Activated CD4-positive, CD25-positive, alpha-beta regulatory T cell (primary cell): ENCODE results near the gene CCNT1.
"Not testable (repeated sequence)": the region's sequence is repeated elsewhere in the genome, so short reads cannot be mapped to it uniquely, and the experiment has no call there.

Source experiments
- DNase-seq, 4 experiments: peaks; one replicate each; lab custom pipeline; 2025; lab: John Stamatoyannopoulos, UW

Gene CCNT1

DNA sequence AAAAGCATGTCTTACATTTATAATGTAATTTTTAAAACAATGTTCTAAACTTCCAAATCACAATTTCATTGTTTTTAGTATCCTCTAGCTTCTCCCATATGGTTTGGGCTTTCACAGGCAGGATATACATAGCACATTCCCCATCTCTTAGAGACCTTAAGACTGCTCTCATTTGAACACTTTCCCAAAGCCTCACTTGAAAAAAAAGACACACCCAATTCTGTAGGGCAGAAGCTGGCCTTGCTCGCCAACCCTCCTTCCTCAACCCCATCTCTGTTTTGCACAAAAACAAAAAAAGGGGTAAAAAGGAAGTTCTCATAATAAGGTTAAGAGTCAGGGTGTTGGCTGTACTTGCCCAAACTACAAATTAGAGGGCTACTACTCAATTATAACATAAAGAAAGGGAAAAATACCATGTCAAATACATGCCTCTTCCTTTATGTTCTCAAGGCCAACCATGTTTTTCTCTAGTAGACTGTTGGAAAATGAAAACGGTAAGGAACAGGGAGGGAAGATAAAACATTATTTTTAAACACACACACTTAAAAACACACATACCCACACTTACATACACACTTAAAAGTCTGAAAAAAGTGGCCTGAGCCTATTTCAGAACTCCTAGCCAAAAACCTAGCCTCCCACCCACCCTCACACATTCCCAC is 24.6 kb downstream of the CCNT1 start:
- DNase-seq = no peak

DNA sequence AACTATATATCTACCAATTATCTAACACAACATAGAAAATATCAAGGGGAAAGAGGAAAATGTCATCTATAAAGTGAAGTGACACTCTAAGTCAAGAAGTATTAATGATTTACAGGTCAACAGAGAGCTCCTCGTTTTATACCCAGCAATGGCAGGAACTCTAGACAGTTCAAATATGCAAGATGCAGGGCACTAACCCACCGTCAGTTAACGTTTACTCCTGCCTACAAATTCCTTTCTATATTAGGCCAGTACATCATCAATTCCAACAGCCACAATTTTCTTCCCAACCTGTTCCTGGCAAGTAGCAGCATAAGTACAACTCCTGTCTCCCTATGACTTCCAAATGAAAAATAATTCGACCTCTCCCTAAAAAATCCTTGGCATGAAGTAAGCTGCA is 25.5 kb downstream of the CCNT1 start:
- DNase-seq = no peak

DNA sequence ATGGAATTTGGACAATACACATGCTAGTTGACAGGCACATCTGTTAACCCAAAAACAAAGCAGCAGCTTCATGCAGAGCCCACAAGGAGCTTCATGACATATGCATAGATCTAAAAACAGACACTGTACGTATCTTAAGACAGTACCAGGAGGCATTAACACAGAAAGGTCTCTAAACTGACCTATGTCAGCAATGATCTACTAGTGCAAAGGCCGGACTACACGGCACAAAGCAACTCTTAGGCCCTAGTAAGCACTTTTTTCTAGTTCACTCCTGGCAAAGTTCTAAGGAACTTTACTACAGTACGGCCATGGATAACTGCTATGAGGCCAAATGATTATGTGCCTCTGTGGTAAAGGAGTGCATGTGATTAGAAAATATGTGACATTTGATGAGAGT is 26.1 kb downstream of the CCNT1 start:
- no peak for DNase-seq

DNA sequence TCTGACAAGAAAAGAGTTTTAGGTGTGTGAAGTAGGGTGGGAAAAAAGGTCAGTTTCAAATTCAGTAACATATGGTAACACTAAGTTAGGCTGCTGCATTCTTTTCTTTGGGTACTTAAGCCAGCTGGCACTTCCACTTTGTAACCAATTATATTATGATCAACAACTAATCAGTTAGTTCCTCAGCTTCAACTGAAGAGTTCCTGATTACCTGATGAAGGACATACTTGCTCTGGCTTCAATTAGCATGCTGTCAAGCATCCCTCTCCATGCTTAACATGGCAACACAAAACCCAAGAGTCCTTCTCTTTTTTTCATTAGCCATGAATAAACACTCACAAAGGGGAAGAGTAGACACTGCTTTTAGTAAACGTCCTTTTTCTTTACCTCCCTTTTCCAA is 27.7 kb downstream of the CCNT1 start:
- DNase-seq = no peak

DNA sequence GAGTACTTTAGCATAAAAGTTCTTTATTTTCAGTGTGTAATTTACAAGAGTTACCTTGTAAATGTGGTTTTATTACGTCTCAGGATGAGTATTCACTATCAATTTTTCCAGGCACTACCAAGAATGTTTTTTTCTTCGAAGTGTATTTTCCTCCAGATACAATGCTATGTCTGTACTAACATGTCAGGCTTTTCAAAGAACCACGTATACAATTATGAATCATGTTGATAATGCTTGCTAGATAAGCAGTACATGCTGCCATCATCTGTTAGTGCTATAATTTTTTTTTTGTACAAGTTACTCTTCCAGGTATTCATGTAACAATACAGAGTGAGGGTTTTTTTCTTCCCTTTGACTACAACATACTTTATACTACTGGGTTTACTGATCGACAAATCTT is 28.9 kb downstream of the CCNT1 start:
- DNase-seq = no peak

DNA sequence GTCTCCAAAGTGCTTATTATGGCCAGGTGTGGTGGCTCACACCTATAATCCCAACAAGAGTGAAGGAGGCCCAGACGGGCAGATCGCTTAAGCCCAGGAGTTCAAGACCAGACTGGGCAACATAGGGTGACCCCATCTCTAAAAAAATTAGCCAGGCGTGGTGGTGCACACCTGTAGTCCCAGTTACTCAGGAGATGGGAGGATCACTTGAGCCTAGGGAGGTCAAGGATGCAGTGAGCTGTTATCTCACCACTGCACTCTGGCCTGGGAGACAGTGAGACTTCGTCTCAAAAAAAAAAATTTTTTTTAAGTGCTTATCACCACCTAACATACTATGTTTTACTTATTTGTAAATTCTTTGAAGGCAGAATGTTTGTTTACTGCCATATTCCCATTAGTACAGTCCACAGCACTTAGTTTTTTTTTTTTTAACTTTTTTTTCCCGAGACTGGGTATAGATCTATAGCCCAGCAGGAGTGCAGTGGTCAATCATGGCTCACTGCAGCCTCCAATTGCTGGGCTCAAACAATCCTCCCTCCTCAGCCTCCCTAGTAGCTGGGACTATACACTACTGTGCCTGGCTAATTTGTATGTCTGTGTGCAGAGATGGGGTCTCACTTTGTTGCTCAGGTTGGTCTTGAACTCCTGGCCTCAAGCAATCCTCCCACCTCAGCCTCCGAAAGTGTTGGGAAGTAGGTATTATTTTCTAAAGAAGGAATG is 29.7 kb downstream of the CCNT1 start:
- DNase-seq = no peak

DNA sequence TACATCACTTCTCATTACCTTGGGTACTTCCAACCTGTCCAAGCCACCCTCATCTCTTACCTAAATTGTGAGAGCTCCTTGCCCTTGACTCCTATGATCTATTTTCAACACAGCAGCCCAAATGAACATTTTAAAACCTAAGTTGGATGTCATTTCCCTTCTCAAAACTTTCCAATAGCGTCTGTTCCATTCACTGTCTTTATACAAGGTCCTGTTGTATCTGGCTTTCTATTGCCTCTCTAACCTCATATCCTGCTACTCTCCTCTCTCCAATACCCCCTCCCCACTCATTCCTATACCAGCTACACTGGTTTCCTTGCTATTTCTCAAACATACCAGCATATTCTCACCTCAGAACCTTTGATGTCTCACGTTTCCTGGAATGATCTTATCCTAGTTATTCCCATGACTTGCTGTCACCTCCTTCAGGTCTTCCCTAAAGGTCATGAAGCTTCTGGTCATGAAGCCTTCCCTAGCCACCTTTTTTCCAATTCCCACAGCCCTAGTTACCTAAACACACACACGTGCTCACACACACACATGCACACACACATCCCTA is 30.4 kb downstream of the CCNT1 start:
- no peak for DNase-seq

DNA sequence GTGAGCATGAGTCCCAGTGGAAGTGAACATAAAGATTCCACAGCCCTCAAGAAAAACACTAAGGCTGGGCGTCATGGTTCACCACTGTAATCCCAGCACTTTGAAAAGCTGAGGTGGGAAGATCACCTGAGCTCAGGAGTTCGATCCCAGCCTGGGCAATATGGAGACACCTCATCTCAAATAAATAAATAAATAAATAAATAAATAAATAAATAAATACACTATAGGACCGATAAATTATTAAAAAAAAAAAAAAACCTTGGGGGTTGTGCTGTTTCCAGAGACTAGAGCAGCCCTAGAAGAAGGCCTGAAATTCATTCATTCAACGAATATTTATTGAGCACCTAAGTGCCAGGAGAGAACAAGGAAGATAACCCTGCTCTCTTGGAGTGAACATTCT is 33.0 kb downstream of the CCNT1 start:
- DNase-seq = no peak

DNA sequence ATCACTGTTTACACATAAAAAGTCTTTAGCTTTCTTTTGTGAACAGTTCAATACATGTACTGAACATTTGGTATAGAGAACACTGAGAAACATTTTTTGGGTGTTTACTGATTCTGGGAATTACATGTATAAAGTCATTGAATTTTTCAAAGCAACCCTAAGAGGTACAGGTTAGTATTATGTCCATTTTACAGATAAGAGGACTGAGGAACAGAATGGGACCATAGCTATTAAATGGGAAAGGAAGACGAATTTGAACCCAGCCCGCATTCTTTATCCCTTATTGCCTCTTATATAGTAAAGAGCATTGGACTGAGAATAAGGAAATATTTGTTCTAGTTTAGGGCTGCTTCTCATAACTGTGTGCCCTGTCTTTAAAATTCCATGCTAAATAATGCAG is 33.6 kb downstream of the CCNT1 start:
- no peak for DNase-seq

DNA sequence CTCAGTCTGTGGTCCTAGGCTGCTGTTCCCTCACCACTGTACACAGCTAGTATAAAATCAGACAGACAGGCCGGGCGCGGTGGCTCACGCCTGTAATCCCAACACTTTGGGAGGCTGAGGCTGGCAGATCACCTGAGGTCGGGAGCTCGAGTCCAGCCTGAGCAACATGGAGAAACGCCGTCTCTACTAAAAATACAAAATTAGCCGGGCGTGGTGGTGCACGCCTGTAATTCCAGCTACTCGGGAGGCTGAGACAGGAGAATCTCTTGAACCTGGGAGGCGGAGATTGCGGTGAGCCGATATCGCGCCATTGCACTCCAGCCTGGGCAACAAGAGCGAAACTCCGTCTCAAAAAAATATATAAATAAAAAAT is 34.0 kb downstream of the CCNT1 start:
- not testable (repeated sequence) for DNase-seq

DNA sequence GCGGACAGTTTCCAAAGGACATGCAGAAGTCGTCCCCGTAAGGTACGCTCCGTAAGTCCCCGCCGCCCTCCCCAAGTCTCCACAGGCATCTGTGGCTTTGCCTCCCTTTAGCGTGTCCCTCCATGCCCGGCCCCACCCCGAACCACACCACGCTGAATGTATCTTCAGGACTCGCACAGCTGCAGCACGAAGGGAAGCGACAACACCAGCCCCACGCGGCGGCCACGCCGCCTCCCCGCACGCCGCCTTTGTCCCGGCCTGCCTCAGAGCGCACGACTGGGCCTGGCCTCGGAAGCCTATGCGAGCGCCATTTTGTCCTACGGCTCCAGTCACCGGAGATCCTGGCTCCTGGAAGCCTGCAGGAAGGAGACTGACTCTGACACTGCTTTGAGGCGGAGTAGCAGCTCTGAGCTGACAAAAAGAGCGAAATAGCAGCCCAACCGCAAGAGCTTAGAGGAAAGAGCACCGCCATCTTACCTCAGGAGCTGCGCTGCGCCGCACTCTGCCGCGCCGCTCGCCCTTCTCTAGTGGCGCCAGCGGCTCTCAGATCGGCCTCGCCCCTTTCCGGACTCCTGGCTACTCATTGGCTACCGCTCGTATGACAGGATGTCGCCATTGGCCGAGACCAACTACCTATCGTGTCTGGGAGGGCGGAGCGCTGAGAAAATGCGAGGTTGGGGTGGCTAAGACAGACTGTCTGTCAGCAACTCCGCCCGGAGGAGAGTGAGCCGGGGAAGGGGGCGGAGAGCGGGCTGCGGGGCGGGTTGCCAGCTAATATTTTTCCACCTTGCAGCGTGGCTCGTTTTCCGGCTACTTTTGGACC is 34.6 kb downstream of the CCNT1 start, which contains the start of gene KANSL2:
KANSL2 (minus strand) TSS at position 529 of the 823 bp plus-strand sequence. CDS start 606 bp downstream, outside the sequence.
- peak; percentile 88 to 92 (median 92) for DNase-seq

DNA sequence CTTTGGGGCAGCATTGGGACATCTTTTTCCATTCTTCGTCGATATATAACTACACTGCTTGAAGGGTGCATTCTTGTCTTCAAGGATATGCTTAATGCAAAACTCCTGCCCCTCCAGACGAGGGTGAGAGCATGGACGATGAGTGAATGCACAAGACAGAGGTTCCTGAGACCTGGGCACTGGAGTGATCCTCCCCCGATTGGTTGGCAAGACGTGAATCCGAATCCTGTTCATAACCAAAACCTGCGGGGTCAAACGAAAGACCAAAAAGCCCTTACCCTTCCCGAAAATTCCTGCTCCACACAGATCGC is 35.2 kb downstream of the CCNT1 start:
- DNase-seq = no peak

DNA sequence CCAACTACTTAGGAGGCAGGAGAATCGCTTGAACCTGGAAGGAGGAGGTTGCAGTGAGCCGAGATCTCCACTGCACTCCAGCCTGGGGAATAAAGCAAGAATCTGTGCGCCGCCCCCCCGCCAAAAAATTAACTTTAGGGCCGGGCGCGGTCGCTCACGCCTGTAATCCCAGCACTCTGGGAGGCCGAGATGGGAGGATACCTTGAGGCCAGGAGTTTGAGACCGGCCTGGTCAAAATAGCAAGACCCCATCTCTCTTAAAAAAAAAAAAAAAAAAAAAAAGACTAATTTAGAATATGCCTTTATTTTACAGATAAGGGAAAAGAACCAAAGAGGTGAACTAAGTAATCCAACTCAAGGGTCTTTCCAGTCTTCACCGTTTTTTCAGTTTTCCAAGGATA is 35.6 kb downstream of the CCNT1 start:
- DNase-seq = no peak

DNA sequence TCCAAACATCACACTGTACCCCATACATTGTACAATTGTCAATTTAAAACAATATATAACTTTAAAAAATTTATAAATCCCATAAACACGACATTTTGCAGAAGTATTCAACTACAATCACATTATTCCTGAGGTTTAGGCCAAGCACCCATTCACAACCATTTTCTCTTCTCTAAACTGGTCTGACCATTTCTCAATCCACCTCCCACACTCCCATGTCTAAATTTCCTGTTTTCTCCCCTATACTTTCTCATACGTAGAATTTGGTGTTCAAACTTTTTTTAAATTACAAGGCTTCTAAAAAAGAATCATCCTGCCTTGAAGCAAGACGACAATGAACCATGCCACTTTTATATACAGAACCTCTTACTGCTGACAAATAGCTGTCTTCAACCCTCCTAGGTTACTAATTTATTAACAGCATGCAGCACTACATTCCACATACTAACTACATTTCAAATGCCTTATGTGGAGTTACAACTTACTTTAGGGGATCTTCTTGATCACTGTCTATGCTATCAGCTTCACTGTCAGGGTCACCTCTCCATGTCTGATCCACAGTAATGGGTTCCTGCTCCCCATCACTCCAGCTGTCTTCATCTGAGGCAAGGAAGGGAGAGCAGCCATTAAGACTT is 37.8 kb downstream of the CCNT1 start:
- DNase-seq = no peak

DNA sequence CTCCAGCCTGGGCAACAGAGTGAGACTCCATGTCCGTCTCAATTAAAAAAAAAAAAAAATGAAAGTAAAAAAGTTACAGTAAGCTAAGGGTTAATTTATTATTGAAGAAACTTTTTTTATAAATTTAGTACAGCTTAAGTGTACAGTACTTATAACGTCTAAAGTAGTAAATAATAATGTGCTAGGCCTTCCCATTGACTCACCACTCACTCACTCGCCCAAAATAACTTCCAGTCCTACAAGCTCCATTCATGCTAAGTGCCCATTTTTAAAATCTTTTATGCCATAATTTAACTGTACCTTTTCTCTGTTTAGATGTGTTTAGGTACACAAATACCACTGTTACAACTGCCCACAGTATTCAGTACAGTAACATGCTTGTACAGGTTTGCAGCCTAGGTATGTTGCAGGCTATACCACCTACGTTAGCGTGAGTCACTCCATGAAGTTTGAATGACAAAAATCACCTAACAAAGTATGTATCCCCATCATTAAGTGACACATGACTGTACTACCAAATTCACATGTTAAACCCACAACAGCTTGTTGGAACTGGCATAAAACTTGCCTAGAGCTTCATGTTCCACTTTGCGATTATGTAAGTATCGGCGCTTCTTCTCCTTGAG is 45.2 kb downstream of the CCNT1 start:
- no peak for DNase-seq

DNA sequence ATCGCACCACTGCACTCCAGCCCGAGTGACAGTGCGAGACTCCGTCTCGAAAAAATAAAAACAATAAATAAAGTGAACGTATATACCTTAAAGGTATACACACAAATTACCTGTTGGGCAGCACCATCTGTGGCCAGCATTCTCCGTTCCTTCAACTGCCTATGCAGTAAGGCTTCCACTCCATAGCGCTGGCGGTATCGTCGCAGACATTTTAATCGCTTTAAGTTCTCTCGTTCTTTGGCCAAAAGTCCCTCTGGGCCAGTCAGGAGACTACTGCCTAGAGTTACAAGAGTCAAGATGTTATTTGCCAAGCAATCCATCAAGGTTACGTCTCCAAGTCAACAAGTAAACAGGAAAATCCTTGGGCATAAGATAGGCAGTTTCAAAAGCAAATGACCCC is 47.5 kb downstream of the CCNT1 start:
- no peak for DNase-seq

DNA sequence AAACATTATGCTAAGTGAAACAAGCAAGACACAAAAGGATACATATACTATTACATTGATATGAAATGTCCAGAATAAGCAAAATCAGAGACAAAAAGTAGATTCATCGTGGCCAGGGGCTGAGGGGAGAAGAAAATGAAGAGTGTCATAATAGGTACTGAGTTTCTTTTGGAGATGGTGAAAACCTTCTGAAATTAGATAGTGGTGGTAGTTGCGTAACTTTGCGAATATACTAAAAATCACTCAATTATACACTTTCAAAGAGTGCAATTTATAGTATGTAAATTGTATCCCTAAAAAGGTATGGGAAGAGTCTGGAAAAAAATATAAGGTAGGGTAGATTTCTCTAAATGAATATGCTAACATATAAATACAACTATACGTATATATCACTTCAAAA is 56.6 kb downstream of the CCNT1 start:
- no peak for DNase-seq

DNA sequence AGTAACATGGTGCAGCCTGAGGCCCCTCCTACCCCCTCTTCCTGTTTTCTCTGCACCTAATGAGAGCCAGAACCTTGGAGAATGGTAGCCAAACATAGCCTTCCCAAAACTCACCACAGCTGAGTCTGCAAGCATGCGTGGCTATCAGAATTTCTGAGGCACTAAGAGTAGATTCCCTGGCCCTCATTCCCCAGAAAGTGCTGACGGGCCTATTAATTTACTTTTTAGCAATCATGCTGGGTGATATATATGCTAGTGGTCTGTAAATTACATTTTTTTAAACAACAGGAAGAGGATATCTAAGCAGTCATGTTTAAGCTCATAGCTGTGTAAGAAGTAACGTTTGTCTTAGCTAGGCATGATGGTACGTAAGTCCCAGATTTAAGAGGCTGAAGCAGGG is 64.8 kb downstream of the CCNT1 start:
- DNase-seq = no peak

DNA sequence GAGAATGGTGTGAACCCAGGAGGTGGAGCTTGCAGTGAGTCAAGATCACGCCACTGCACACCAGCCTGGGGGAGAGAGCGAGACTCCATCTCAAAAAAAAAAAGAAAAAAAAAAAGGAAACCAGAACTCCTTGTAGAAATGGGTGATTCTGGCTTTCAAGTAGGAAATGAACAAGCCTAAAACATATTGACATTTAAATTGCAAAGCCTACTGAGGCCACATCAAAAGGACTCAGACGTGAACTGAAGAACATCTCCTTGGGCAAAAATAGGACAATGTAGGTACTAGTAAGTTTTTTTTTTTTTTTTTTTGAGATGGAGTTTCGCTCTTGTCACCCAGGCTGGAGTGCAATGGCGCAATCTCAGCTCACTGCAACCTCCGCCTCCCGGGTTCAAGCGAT is 71.2 kb downstream of the CCNT1 start:
- not testable (repeated sequence) for DNase-seq

DNA sequence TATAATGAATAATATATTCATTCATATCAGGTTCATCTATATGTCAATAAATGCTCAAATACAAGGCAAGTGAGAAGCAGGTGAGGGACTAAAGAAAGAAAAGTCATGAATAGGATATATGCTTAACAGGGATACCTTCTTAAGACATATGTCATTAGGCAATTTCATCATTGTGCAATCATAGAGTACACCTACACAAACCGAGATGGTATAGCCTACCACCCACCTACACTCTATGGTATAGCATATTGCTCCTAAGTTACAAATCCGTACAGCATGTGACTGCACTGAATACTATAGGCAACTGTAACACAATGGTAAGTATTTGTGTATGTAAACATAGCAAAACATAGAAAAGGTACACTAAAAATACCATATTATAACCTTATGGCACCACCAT is 73.5 kb downstream of the CCNT1 start:
- DNase-seq = no peak

DNA sequence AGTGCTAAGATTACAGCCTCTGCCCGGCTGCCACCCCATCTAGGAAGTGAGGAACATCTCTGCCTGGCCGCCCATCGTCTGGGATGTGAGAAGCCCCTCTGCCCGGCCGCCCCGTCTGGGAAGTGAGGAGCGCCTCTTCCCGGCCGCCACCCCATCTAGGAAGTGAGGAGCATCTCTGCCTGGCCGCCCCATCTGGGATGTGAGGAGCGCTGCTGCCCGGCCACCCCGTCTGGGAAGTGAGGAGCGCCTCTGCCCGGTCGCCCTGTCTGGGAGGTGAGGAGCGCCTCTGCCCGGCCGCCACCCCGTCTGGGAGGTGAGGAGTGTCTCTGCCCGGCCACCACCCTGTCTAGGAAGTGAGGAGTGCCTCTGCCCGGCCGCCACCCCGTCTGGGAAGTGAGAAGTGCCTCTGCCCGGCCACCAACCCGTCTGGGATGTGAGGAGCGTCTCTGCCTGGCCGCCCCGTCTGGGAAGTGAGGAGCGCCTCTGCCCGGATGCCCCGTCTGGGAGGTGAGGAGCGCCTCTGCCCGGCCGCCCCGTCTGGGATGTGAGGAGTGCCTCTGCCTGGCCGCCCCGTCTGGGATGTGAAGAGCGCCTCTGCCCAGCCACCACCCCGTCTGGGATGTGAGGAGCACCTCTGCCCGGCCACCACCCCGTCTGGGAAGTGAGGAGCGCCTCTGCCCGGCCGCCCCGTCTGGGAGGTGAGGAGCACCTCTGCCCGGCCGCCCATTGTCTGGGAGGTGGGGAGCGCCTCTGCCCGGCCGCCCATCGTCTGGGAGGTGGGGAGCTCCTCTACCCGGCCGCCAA is 74.6 kb downstream of the CCNT1 start:
- DNase-seq = not testable (repeated sequence)
